ENCODE results near the gene SEMA5A.

The SEMA5A gene

DNA sequence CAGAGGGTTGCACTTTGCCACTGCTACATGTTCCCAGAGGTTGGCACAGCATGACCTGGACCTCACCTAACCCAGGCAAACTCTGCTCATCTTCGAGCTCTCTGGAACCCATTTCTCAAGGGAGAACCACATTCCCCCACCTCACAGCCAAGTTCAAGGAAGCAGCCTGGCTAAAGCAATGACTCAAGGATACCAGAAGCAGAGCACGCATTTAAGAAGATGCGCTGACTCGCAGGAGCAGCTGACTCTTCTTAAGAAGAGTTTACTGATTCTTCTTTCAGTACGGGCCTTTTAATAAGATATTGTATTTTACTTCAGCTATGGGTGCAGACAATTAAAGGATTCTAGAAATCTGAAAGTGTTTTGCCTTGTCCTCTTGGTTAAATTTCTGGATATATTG lies 4.1 kb upstream of the SEMA5A start:
- Histone ChIP-seq H3K9me3 (ENCODE audit: control insufficient read depth in 1 of 2, low read length in 2 of 2) (no peaks in the 10 kb centered on the region), H3K9ac (ENCODE audit: low read depth in 1 of 2, low read length in 2 of 2) (no peak overlapping the region), H3K27me3 (ENCODE audit: control insufficient read depth in 1 of 2, insufficient read depth in 2 of 2, low read length in 2 of 2) (peaks cover 0 to 4% of the 10 kb centered on the region in 2 donors), H3K27ac (ENCODE audit: low read depth, low read length) (no peak overlapping the region), H3K4me3 (ENCODE audit: low read depth in 1 of 2, low read length in 2 of 2) (no peak overlapping the region), H3K4me1 (ENCODE audit: control insufficient read depth in 1 of 2, insufficient read depth in 2 of 2, low read length in 2 of 2) (peaks cover 10 to 20% of the 10 kb centered on the region in 2 donors), H3K36me3 (ENCODE audit: control insufficient read depth in 1 of 2, insufficient read depth in 2 of 2, low read length in 2 of 2) (peaks cover 15 to 29% of the 10 kb centered on the region in 2 donors)

DNA sequence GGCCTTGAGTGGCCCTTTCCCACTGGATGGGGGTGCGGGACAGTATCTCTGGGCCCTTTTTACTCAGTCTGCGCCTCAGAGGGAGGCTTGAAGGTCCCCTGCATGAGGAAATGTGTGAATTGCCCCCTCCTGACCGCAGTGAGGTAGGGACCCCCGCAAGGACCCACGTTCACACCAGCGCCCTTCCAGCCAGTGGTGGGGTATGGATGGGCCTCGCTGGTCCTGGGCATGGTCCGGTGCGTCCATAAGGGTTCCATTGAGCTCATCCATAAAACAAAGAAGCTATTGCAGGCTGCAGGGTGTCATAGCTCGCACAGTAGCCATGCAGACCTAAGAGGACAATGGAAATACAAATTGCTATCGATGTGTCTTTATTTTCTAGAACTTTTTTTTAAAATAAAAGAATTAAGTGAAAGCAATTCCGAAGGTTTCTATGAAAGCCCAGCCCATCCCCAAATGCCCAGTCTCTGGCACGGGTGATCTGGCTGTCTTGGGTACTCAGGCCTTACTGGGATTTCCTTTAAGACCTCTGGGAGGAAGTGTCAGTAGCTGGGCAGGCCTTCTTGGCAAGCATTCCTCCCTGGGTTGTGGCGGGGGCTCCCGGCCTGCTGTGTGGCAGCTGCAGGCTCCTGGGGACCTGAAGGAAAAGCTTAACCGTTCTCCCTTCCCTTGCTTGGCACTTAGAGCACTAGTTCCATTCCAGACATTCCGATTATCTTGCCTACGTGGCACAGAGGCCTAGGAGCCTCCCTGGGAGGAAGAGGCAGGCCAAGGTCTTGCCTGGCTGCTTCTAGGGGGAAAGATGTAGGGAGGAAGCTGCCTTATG lies 1.5 kb upstream of the SEMA5A start:
- Histone ChIP-seq H3K9ac (ENCODE audit: low read depth in 1 of 2, low read length in 2 of 2) (peak overlapping the region; percentile 82 to 87), H3K36me3 (ENCODE audit: control insufficient read depth in 1 of 2, insufficient read depth in 2 of 2, low read length in 2 of 2) (peaks cover 15 to 29% of the 10 kb centered on the region in 2 donors), H3K9me3 (ENCODE audit: control insufficient read depth in 1 of 2, low read length in 2 of 2) (no peaks in the 10 kb centered on the region), H3K27ac (ENCODE audit: low read depth, low read length) (peak overlapping the region; percentile 68), H3K4me1 (ENCODE audit: control insufficient read depth in 1 of 2, insufficient read depth in 2 of 2, low read length in 2 of 2) (peaks cover 0 to 3% of the 10 kb centered on the region in 2 donors), H3K27me3 (ENCODE audit: control insufficient read depth in 1 of 2, insufficient read depth in 2 of 2, low read length in 2 of 2) (peaks cover 0 to 4% of the 10 kb centered on the region in 2 donors), H3K4me3 (ENCODE audit: low read depth in 1 of 2, low read length in 2 of 2) (peak overlapping the region; percentile 77 to 95)

GRCh38 chr5:9545136-9545991 lies 511 bp downstream of the SEMA5A start:
- peaks cover 0 to 3% of the 10 kb centered on the region in 2 donors for H3K4me1 ChIP-seq (ENCODE audit: control insufficient read depth in 1 of 2, insufficient read depth in 2 of 2, low read length in 2 of 2)
- no peaks in the 10 kb centered on the region for H3K9me3 ChIP-seq (ENCODE audit: control insufficient read depth in 1 of 2, low read length in 2 of 2)
- no peak overlapping the region for H3K27ac ChIP-seq (ENCODE audit: low read depth, low read length)
- H3K4me3 ChIP-seq (ENCODE audit: low read depth in 1 of 2, low read length in 2 of 2), result peak overlapping the region; percentile 78 to 94
- peaks cover 0 to 4% of the 10 kb centered on the region in 2 donors for H3K27me3 ChIP-seq (ENCODE audit: control insufficient read depth in 1 of 2, insufficient read depth in 2 of 2, low read length in 2 of 2)
- peaks cover 9 to 15% of the 10 kb centered on the region in 2 donors for H3K36me3 ChIP-seq (ENCODE audit: control insufficient read depth in 1 of 2, insufficient read depth in 2 of 2, low read length in 2 of 2)
- H3K9ac ChIP-seq (ENCODE audit: low read depth in 1 of 2, low read length in 2 of 2), result peak overlapping the region; percentile 69 to 82

GRCh38 chr5:9544502-9545135 lies 1.3 kb downstream of the SEMA5A start:
- Histone ChIP-seq H3K27ac (ENCODE audit: low read depth, low read length) (no peak overlapping the region), H3K9me3 (ENCODE audit: control insufficient read depth in 1 of 2, low read length in 2 of 2) (no peaks in the 10 kb centered on the region), H3K36me3 (ENCODE audit: control insufficient read depth in 1 of 2, insufficient read depth in 2 of 2, low read length in 2 of 2) (peaks cover 5 to 9% of the 10 kb centered on the region in 2 donors), H3K4me1 (ENCODE audit: control insufficient read depth in 1 of 2, insufficient read depth in 2 of 2, low read length in 2 of 2) (peaks cover 0 to 3% of the 10 kb centered on the region in 2 donors), H3K9ac (ENCODE audit: low read depth in 1 of 2, low read length in 2 of 2) (peak overlapping the region; percentile 69 to 82), H3K4me3 (ENCODE audit: low read depth in 1 of 2, low read length in 2 of 2) (peak overlapping the region; percentile 78 to 94), H3K27me3 (ENCODE audit: control insufficient read depth in 1 of 2, insufficient read depth in 2 of 2, low read length in 2 of 2) (peaks cover 0 to 4% of the 10 kb centered on the region in 2 donors)

- peak overlapping the region; percentile 78 to 94 for H3K4me3 ChIP-seq (ENCODE audit: low read depth in 1 of 2, low read length in 2 of 2)
- peaks cover 0 to 3% of the 10 kb centered on the region in 2 donors for H3K4me1 ChIP-seq (ENCODE audit: control insufficient read depth in 1 of 2, insufficient read depth in 2 of 2, low read length in 2 of 2)
- no peaks in the 10 kb centered on the region for H3K9me3 ChIP-seq (ENCODE audit: control insufficient read depth in 1 of 2, low read length in 2 of 2)
- peak overlapping the region; percentile 48 to 49 for H3K9ac ChIP-seq (ENCODE audit: low read depth in 1 of 2, low read length in 2 of 2)
- H3K36me3 ChIP-seq (ENCODE audit: control insufficient read depth in 1 of 2, insufficient read depth in 2 of 2, low read length in 2 of 2), result peaks cover 0 to 3% of the 10 kb centered on the region in 2 donors
- H3K27me3 ChIP-seq (ENCODE audit: control insufficient read depth in 1 of 2, insufficient read depth in 2 of 2, low read length in 2 of 2), result peaks cover 0 to 4% of the 10 kb centered on the region in 2 donors
- no peak overlapping the region for H3K27ac ChIP-seq (ENCODE audit: low read depth, low read length)
Observed at GRCh38 chr5:9544056-9544455, 1.8 kb downstream of the SEMA5A start.

GRCh38 chr5:9543311-9543920 lies 2.5 kb downstream of the SEMA5A start:
- H3K9ac ChIP-seq (ENCODE audit: low read depth in 1 of 2, low read length in 2 of 2), result no peak overlapping the region
- H3K4me1 ChIP-seq (ENCODE audit: control insufficient read depth in 1 of 2, insufficient read depth in 2 of 2, low read length in 2 of 2), result peaks cover 0 to 3% of the 10 kb centered on the region in 2 donors
- peak overlapping the region; percentile 29 to 94 for H3K4me3 ChIP-seq (ENCODE audit: low read depth in 1 of 2, low read length in 2 of 2)

DNA sequence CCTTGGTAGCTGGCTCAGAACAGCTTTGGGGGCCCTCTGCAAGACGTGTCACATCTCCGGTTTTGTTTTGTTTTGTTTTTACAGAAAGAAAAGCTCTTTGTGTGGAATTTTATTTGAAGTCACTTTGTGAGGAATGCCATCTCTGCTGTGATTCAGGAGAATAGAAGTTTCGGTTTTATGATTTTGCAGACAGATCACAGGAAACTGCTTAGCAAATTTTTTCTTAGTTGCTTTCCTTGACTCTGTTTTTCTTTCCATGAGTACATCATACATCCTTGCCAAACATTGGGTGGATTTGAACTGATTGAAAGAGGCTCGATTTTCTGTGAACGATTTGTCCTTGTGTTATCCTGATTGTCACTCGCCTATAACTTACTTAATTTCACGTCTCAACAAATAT lies 5.1 kb downstream of the SEMA5A start:
- no peak overlapping the region for H3K9ac ChIP-seq (ENCODE audit: low read depth in 1 of 2, low read length in 2 of 2)
- peaks cover 0 to 3% of the 10 kb centered on the region in 2 donors for H3K4me1 ChIP-seq (ENCODE audit: control insufficient read depth in 1 of 2, insufficient read depth in 2 of 2, low read length in 2 of 2)
- no peaks in the 10 kb centered on the region for H3K9me3 ChIP-seq (ENCODE audit: control insufficient read depth in 1 of 2, low read length in 2 of 2)
- no peaks in the 10 kb centered on the region for H3K36me3 ChIP-seq (ENCODE audit: control insufficient read depth in 1 of 2, insufficient read depth in 2 of 2, low read length in 2 of 2)
- H3K4me3 ChIP-seq (ENCODE audit: low read depth in 1 of 2, low read length in 2 of 2), result no peak overlapping the region
- peaks cover 0 to 4% of the 10 kb centered on the region in 2 donors for H3K27me3 ChIP-seq (ENCODE audit: control insufficient read depth in 1 of 2, insufficient read depth in 2 of 2, low read length in 2 of 2)
- no peak overlapping the region for H3K27ac ChIP-seq (ENCODE audit: low read depth, low read length)

More at GRCh38 chr5:9543311-9543920, 2.5 kb downstream of the SEMA5A start:
- no peaks in the 10 kb centered on the region for H3K36me3 ChIP-seq (ENCODE audit: control insufficient read depth in 1 of 2, insufficient read depth in 2 of 2, low read length in 2 of 2)
- no peak overlapping the region for H3K27ac ChIP-seq (ENCODE audit: low read depth, low read length)
- no peaks in the 10 kb centered on the region for H3K9me3 ChIP-seq (ENCODE audit: control insufficient read depth in 1 of 2, low read length in 2 of 2)
- H3K27me3 ChIP-seq (ENCODE audit: control insufficient read depth in 1 of 2, insufficient read depth in 2 of 2, low read length in 2 of 2), result peaks cover 0 to 4% of the 10 kb centered on the region in 2 donors

- no peaks in the 10 kb centered on the region for H3K36me3 ChIP-seq (ENCODE audit: control insufficient read depth in 1 of 2, insufficient read depth in 2 of 2, low read length in 2 of 2)
- H3K9ac ChIP-seq (ENCODE audit: low read depth in 1 of 2, low read length in 2 of 2), result no peak overlapping the region
- H3K4me3 ChIP-seq (ENCODE audit: low read depth in 1 of 2, low read length in 2 of 2), result no peak overlapping the region
- H3K27me3 ChIP-seq (ENCODE audit: control insufficient read depth in 1 of 2, insufficient read depth in 2 of 2, low read length in 2 of 2), result no peaks in the 10 kb centered on the region
- no peaks in the 10 kb centered on the region for H3K4me1 ChIP-seq (ENCODE audit: control insufficient read depth in 1 of 2, insufficient read depth in 2 of 2, low read length in 2 of 2)
- H3K9me3 ChIP-seq (ENCODE audit: control insufficient read depth in 1 of 2, low read length in 2 of 2), result no peaks in the 10 kb centered on the region
- H3K27ac ChIP-seq (ENCODE audit: low read depth, low read length), result no peak overlapping the region
Observed at GRCh38 chr5:9538504-9538903, 7.4 kb downstream of the SEMA5A start.

DNA sequence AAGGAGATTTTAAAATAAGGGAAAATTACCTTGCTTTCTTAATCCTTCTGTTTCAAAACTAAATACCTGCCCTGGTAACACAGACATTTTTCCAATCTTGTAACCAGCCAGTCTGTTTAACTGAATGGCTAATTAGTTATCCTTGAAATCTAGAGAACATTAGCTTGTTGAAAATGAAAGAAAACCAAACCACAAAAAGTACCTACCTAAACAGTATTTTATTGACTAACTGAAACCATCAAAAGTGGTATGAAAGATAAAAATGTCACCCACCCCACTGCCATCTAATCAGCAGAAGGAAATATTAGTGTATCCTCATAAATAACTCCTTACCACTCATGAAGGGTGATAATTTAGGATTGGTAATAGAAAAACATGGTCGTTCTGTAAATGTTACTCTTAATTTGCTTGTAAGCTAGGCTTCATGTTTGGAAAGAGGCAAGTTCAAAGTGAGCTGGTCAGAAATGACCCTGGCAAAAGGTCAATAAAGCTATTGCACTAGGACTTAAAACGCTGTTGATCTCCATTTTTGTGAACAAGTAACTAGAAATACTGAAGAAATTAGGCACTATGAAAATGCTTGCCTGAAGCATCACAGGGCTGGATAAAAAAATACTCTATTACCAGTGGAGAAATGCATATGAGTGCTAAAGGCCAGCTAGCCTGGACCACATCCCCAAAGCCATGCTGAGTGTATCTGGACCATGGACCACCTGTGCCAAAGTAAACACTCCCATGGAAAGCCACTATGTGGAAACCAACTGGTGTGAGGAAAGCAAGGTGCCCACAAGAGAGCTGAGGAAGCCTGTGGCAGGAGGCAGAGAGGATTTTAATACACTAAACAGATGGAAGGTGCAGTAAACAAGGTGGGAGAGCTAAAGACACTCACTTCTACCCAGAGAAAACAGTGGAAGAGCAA lies 8.4 kb downstream of the SEMA5A start:
- Histone ChIP-seq H3K9me3 (ENCODE audit: control insufficient read depth in 1 of 2, low read length in 2 of 2) (no peaks in the 10 kb centered on the region), H3K36me3 (ENCODE audit: control insufficient read depth in 1 of 2, insufficient read depth in 2 of 2, low read length in 2 of 2) (no peaks in the 10 kb centered on the region), H3K27me3 (ENCODE audit: control insufficient read depth in 1 of 2, insufficient read depth in 2 of 2, low read length in 2 of 2) (no peaks in the 10 kb centered on the region), H3K27ac (ENCODE audit: low read depth, low read length) (no peak overlapping the region), H3K4me3 (ENCODE audit: low read depth in 1 of 2, low read length in 2 of 2) (no peak overlapping the region), H3K9ac (ENCODE audit: low read depth in 1 of 2, low read length in 2 of 2) (no peak overlapping the region), H3K4me1 (ENCODE audit: control insufficient read depth in 1 of 2, insufficient read depth in 2 of 2, low read length in 2 of 2) (no peaks in the 10 kb centered on the region)
